ENCODE measurements around the gene CEP170B.

GRCh38 chr14:104940526-104941150 lies 75.6 kb downstream of the CEP170B start:
- TF ChIP-seq CTCF (IDR thresholded peaks at IDR 0.05) = no peak
- no peak for TF ChIP-seq EZH2 (IDR thresholded peaks at IDR 0.05; ENCODE audit: borderline replicate concordance, insufficient read depth, low read depth, low read length, poor library complexity, severe bottlenecking)
